ENCODE results near the gene ZBTB21. TPM values are rescaled to one million over a fixed set of nuclear protein-coding genes. Genes with fewer than 3 reads are reported as not detected.

Gene ZBTB21
- total and polyA plus RNA-seq, 2 of the 8 experiments (the other 6 are each of a cell fraction or from before 2014, with no cell fraction given): 3.9 to 17.8 TPM

DNA sequence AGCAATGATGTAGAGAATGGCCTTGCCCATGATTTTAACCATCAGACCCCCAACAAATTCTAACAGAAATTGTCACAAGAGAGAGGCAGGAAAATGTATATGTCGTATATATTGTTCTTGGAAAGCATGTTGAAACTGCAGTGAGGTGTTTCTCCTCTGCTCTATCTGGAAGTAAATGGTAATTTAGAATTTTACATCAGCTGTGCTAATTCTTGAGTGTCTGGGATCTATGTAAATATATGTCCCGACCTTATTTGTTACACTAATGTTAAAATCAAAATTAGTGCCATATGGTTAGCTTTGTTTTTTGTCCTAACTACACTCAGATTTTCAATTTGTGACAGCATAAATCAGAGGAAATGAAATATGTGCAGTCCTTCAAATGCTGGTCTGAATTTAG is 20.5 kb downstream of the ZBTB21 start:
- ChIA-PET CTCF (ENCODE audit: partially characterized antibody) (no interaction called here), POLR2A (ENCODE audit: partially characterized antibody) (no interaction called here)
- Histone ChIP-seq H3K9me3 (ENCODE audit: insufficient read depth in 2 of 2, low read depth in 1 of 2, low read length in 1 of 2) (0 out of 4 replicates have a peak, but pooled peaks cover 0 to under 1% of the 10 kb centered on the region in 2 experiments), H4K8ac (ENCODE audit: extremely low read depth, insufficient read depth, low read length) (no peak overlapping the region), H4K91ac (replicated peaks; ENCODE audit: insufficient read length, low read length) (no peak overlapping the region), H2BK20ac (ENCODE audit: low read length) (no peak overlapping the region), H3K79me1 (ENCODE audit: low read depth, low read length) (no peaks in the 10 kb centered on the region), H4K20me1 (replicated peaks in 1 of 2; ENCODE audit: control insufficient read depth in 1 of 2, insufficient read depth in 2 of 2, low read length in 2 of 2) (no peaks in the 10 kb centered on the region), H2BK15ac (ENCODE audit: low read length) (no peak overlapping the region), H3K23me2 (ENCODE audit: low read depth, low read length) (no peaks in the 10 kb centered on the region), H2AFZ (ENCODE audit: low read length) (no peak overlapping the region), H3K18ac (ENCODE audit: extremely low read depth, low read length) (no peak overlapping the region), H3K14ac (ENCODE audit: insufficient read length) (no peak overlapping the region), H3K23ac (ENCODE audit: insufficient read length) (no peak overlapping the region), H2BK5ac (ENCODE audit: low read depth, low read length) (no peak overlapping the region), H3K4me1 (replicated peaks in 1 of 4; ENCODE audit: control insufficient read depth in 3 of 4, insufficient read depth in 4 of 4, low read length in 3 of 4) (no peaks in the 10 kb centered on the region), H3K36me3 (ENCODE audit: control insufficient read depth in 2 of 4, insufficient read depth in 4 of 4, low read length in 3 of 4) (peaks cover 5 to 41% (median 21%) of the 10 kb centered on the region in 4 experiments; a peak in 7 of 8 replicates), H3K56ac (replicated peaks; ENCODE audit: insufficient read length, low read depth, low read length) (no peak overlapping the region), H3K4me2 (ENCODE audit: insufficient read depth in 1 of 2, low read depth in 2 of 2, low read length in 2 of 2) (no peak overlapping the region), H3K4me3 (ENCODE audit: extremely low read depth in 1 of 4, insufficient read depth in 2 of 4, low read depth in 3 of 4, low read length in 4 of 4) (no peak overlapping the region), H4K5ac (ENCODE audit: insufficient read length, low read depth, low read length) (no peak overlapping the region), H2AK5ac (ENCODE audit: low read depth, low read length) (no peak overlapping the region), H3K27ac (ENCODE audit: low read depth, low read length) (no peak overlapping the region), H2BK120ac (replicated peaks; ENCODE audit: low read depth, low read length) (no peak overlapping the region), H2BK12ac (ENCODE audit: low read depth, low read length) (no peak overlapping the region), H3K4ac (replicated peaks; ENCODE audit: insufficient read length, low read depth, low read length) (no peak overlapping the region), H3K79me2 (ENCODE audit: control insufficient read depth in 1 of 2, insufficient read depth in 2 of 2, low read length in 2 of 2) (no peaks in the 10 kb centered on the region), H3K27me3 (replicated peaks in 1 of 4; ENCODE audit: control insufficient read depth in 3 of 4, extremely low read depth in 1 of 4, insufficient read depth in 3 of 4, low read length in 3 of 4) (no peaks in the 10 kb centered on the region), H3K9ac (replicated peaks in 1 of 4; ENCODE audit: extremely low read depth in 1 of 4, low read depth in 3 of 4, low read length in 3 of 4) (no peak overlapping the region)
- DNase-seq (ENCODE audit: low read depth in 1 of 2, low spot score in 2 of 2) (no peak), FAIRE-seq (no peak)
- 82% methylated on average over 2 of the region's 2 CpGs; no CpG with 5 or more reads in 1 of the 2 experiments for WGBS, 2 experiments (ENCODE audit: extremely low coverage in 1 of 2, insufficient coverage in 1 of 2, insufficient read length in 1 of 2, insufficient replicate concordance in 2 of 2, low coverage in 1 of 2, low lambda C conversion rate in 2 of 2, missing lambda C conversion rate in 1 of 2)
- TF ChIP-seq RXRA (IDR thresholded peaks at IDR 0.05; ENCODE audit: insufficient read depth, low read depth, low read length) (no peak), CHD1 (IDR thresholded peaks at IDR 0.05; ENCODE audit: low read depth, low read length) (no peak), RAD21 (IDR thresholded peaks at IDR 0.05 in 1 of 2, conservative IDR thresholded peaks at IDR 0.05 in 1 of 2; ENCODE audit: low read depth in 2 of 2, low read length in 2 of 2) (no peak), EGR1 (IDR thresholded peaks at IDR 0.05; ENCODE audit: borderline replicate concordance, low read depth, low read length) (no peak), SP1 (IDR thresholded peaks at IDR 0.05; ENCODE audit: low read depth, low read length) (no peak), ASH2L (IDR thresholded peaks at IDR 0.05; ENCODE audit: low read length) (no peak), JUND (IDR thresholded peaks at IDR 0.05; ENCODE audit: low read length) (no peak), GABPA (IDR thresholded peaks at IDR 0.05; ENCODE audit: borderline replicate concordance, insufficient read depth, low read length) (no peak), HDAC6 (IDR thresholded peaks at IDR 0.05; ENCODE audit: low read depth, low read length) (no peak), SRF (IDR thresholded peaks at IDR 0.05; ENCODE audit: low read depth, low read length) (no peak), YY1 (IDR thresholded peaks at IDR 0.05; ENCODE audit: low read depth, low read length) (no peak), SAP30 (IDR thresholded peaks at IDR 0.05; ENCODE audit: insufficient read depth, insufficient replicate concordance, low read length) (no peak)
- TF ChIP-seq, protein P1, sequence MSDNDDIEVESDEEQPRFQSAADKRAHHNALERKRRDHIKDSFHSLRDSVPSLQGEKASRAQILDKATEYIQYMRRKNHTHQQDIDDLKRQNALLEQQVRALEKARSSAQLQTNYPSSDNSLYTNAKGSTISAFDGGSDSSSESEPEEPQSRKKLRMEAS (IDR thresholded peaks at IDR 0.05): no peak
